HuH-7.5 (cell line): Measurements from ENCODE around the gene KYNU.
"Not testable (repeated sequence)": the region's sequence is repeated elsewhere in the genome, so short reads cannot be mapped to it uniquely, and the experiment has no call there.

ENCODE experiments used
- DNase-seq: peaks from one replicate; pipeline ENCODE4 v3.0.0; 2011; ENCODE audit warnings: low spot score

The KYNU gene

GRCh38 chr2:142871396-142871795 lies 6.1 kb upstream of the KYNU start:
- no peak for DNase-seq

DNA sequence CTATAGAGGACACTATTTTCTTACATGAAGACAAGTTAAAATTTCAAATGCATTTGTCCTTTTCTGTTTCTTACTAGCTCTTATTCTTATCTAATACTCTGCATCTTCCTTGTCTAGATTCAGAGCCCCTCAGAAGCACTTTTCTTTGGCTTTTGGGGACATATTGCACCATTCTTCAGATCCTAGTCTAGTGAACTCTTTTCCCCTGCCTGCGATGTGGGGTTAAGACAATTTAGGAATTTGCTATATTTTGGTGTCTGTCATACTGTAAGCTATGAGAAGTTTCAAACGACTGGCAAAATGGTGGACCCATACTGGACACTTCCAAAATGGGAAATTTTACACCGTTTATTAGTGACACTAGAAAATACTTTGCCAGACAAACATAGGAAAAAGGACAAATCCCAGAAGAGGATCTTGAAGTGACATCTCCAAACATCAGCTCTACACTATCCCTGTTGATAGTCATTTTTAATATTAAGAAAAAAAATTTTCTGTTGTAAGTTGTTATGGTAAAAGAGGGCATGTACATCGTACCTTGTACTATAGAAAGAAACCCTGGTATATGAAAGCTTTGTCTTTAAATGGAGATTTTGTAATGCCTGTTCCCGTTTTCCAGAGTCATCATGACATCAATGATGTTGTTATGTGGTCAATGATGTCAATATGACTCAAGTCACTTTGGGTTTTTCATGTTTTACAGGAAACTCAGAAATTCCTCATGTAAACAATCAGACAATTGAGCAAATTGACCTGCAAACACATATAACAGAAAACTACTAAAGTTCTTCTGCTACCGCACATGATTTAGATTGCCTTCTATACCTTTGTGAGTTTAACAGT lies 4.4 kb upstream of the KYNU start:
- DNase-seq, result no peak

GRCh38 chr2:142873831-142874287 lies 3.6 kb upstream of the KYNU start:
- no peak for DNase-seq

- DNase-seq, result no peak
Observed at GRCh38 chr2:142874293-142874814, 3.1 kb upstream of the KYNU start.

DNA sequence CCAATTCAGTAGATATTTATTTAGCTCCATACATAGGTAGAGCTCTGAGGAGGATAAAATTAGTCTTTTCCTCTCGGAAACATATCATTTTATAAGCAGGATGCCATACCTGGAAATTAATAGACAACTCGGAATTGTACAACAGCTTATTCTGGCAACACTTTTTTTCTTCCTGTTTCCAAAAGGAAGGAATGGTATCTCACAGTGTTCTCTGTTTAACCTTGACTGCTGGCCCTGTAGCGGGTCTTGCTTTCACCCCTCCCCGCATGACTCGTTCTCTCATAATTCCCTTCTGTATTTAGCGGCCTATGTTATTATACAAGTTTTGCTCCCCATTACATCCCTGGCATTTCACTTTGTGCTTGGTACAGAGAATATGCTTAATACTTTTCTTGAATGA lies 2.5 kb upstream of the KYNU start:
- no peak for DNase-seq

GRCh38 chr2:142875652-142876051 lies 1.8 kb upstream of the KYNU start:
- no peak for DNase-seq

- DNase-seq, result no peak
Observed at GRCh38 chr2:142876423-142876822, 1.0 kb upstream of the KYNU start.

- DNase-seq, result no peak
Observed at GRCh38 chr2:142878031-142878678, 691 bp downstream of the KYNU start.

- DNase-seq, result no peak
Observed at GRCh38 chr2:142879151-142879550, 1.7 kb downstream of the KYNU start.

- no peak for DNase-seq
Observed at GRCh38 chr2:142880279-142880678, 2.8 kb downstream of the KYNU start.

DNA sequence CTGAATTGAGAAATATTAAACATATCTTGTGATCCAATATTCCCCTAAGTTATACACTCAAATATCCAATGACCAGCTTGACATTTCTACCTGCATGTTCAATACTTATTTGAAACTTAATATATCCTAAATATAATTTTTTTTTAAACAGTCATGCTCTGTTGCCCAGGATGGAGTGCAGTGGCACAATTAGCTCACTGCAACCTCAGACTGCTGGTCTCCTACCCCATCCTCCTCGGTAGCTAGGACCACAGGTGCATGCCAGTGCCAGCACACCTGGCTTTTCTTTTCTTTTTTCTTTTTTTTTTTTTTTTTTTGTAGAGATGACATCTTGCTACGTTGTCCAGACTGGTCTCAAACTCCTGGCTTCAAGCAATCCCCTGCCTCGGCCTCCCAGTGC lies 4.2 kb downstream of the KYNU start:
- no peak for DNase-seq

DNA sequence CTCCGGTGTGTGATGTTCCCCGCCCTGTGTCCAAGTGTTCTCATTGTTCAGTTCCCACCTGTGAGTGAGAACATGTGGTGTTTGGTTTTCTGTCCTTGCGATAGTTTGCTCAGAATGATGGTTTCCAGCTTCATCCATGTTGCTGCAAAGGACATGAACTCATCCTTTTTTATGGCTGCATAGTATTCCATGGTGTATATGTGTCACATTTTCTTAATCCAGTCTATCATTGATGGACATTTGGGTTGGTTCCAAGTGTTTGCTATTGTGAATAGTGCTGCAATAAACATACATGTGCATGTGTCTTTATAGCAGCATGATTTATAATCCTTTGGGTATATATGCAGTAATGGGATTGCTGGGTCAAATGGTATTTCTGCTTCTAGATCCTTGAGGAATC lies 5.0 kb downstream of the KYNU start:
- DNase-seq, result not testable (repeated sequence)

GRCh38 chr2:142883526-142883925 lies 6.1 kb downstream of the KYNU start:
- no peak for DNase-seq

- no peak for DNase-seq
Observed at GRCh38 chr2:142885543-142885942, 8.1 kb downstream of the KYNU start.

GRCh38 chr2:142892715-142893114 lies 15.3 kb downstream of the KYNU start:
- no peak for DNase-seq

DNA sequence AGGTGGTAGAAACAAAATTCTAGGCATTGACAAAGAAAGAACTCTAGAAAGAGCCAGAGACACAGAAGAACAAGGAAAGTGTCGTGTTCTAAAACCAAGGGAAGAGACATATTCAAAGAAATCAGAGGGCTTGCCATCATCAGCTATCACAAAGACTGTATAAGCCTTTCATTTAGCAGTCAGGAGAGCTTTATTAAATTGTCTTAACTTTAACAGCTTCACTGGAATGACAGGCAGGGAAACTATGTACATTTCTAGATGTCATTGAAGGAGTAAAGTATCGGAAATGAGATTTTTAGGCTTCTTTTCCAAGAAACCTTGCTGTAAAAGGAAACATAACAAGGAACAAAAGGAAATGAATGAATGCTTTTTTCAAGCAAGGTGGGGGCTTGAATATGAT lies 15.8 kb downstream of the KYNU start:
- DNase-seq, result no peak

DNA sequence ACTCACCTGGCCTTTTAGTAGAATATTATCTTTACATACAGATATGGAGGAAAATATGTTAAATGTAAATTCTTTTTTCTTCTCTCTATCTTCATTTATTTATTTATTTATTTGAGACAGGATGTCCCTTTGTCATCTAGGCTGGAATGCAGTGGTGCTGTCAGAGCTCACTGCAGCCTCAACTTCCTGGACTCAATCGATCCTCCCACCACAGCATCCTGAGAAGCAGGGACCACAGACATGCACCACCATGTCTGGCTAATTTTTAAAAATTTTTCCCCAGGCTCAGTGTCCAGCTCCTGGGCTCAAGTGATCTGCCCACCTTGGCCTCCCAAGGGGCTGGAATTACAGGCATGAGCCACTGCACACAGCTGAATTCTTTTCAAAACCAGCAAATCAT lies 20.3 kb downstream of the KYNU start:
- no peak for DNase-seq

GRCh38 chr2:142900327-142900726 lies 22.9 kb downstream of the KYNU start:
- not testable (repeated sequence) for DNase-seq

- no peak for DNase-seq
Observed at GRCh38 chr2:142901780-142902179, 24.3 kb downstream of the KYNU start.

DNA sequence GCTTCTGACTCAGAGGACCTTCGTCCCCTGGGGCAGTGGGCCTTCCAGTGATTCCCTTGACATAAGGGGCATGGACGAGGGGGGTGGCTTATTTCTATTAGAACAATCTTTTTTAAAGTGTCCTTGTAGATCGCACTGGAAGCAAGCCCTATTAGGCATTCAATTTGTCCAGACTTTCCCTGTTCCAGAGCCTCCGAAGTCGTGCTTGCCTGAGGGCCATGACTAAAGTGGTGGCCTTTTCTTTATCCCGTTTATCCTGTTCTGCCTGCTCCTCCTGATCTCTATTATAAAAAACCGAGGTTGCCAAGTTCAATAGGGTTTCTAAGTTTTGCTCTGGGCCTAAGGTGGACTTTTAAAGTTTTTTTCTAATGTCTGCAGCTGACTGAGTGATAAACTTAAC lies 26.3 kb downstream of the KYNU start:
- not testable (repeated sequence) for DNase-seq

GRCh38 chr2:142907653-142908052 lies 30.2 kb downstream of the KYNU start:
- DNase-seq, result no peak

GRCh38 chr2:142914507-142915313 lies 37.2 kb downstream of the KYNU start:
- DNase-seq, result no peak
